Fibroblast of villous mesenchyme (primary cell): ENCODE data around the gene DENND6B. TPM values are rescaled to one million over a fixed set of nuclear protein-coding genes. Genes with fewer than 3 reads are reported as not detected.

Source experiments
- DNase-seq: peaks from one replicate; pipeline ENCODE4 v3.0.0-alpha.2; 2010; ENCODE audit warnings: low read depth
- H3K4me3 ChIP-seq: 2 replicates; pipeline ENCODE4 v1.5.1; 2011; ENCODE audit warnings: low read depth, mild to moderate bottlenecking, low read length
- total RNA-seq: library from RNA; depleted of rRNA; stranded (reverse); fragments of >200 nt; gene quantifications from 2 replicates; pipeline ENCODE4 v1.2.3, GENCODE V29; 2012
- TF ChIP-seq, protein P1 (sequence below): IDR thresholded peaks from 2 replicates; pipeline ENCODE4 v1.5.1; 2012; ENCODE audit warnings: low read depth, mild to moderate bottlenecking, low read length; ENCODE audit not compliant: insufficient read depth

The DENND6B gene
- total RNA-seq, 1 donor, result 2.6 TPM

DNA sequence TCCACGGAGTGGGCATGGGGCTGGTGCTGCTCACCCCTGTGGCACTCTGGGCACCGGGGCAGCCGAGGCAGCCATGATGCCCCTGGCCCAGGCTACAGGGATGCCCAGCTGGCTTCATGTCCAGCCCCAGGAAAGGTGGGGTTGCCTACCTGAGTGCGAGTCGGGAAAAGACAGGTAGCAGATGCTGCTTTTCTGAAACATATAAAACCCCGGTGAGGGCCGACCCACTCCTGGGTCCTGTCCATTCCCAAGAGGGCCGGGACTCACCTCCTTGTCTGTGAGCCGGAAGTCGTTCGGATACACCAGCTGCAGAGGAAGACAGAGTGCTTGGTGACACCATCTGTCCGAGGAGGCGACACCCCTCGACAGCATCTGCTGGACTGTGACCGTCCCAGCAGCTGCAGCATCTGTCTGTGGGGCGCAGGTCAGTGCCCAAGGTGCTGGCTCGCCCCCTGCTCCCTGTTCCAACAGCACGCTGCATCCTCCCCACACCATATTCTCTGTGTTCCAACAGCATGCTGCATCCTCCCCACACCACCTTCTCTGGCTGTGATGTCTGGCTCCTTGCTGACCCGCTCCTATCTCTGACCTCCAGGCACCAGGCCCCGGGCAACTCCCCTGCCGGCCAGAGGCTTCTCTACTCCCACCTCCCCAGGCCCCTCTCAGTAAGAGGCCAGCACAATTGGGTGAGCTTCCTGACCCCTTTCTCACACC lies 8.0 kb downstream of the DENND6B start:
- H3K4me3 ChIP-seq, result no peak overlapping the region
- TF ChIP-seq, protein P1, sequence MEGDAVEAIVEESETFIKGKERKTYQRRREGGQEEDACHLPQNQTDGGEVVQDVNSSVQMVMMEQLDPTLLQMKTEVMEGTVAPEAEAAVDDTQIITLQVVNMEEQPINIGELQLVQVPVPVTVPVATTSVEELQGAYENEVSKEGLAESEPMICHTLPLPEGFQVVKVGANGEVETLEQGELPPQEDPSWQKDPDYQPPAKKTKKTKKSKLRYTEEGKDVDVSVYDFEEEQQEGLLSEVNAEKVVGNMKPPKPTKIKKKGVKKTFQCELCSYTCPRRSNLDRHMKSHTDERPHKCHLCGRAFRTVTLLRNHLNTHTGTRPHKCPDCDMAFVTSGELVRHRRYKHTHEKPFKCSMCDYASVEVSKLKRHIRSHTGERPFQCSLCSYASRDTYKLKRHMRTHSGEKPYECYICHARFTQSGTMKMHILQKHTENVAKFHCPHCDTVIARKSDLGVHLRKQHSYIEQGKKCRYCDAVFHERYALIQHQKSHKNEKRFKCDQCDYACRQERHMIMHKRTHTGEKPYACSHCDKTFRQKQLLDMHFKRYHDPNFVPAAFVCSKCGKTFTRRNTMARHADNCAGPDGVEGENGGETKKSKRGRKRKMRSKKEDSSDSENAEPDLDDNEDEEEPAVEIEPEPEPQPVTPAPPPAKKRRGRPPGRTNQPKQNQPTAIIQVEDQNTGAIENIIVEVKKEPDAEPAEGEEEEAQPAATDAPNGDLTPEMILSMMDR, result no peak
- DNase-seq, result no peak

DNA sequence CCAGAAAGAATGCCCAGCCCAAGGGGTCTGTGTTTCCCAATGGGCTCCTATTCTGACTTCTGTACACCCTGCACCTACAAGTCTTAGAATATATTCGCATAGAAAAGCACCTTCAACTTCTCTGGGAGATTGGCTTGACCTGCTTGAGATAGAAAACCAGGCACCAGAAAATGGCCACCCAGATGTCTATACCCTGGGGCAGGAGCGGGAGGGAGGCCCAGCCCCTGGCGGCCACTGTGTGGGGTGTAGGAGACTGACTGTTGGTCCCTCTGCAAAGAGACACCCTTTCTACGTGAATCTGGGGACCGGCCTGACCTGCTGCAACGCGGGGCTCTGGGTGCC lies 8.5 kb downstream of the DENND6B start:
- no peak overlapping the region for H3K4me3 ChIP-seq
- TF ChIP-seq, protein P1, result no peak
- DNase-seq, result no peak

DNA sequence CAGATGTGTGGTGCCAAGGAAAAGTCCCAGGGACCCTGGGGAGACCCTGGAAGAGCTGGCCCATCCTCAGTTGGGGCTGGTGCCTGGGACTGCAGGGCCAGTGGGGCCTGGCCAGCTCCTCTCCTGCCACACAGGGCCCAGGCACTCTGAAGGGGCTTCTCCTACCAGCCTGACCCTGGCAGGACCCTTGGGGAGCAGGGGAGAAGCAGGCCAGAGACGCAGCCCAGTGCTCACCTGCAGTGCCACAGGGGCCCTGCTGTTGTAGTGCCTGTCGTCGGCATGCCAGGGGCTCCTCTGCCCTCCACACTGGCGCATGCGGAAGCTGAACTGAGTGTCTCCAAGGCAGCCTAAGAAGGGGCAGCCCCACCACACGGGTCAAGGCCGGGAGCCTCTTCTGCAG lies 9.1 kb downstream of the DENND6B start:
- TF ChIP-seq, protein P1, result no peak
- DNase-seq, result no peak
- H3K4me3 ChIP-seq, result no peak overlapping the region

DNA sequence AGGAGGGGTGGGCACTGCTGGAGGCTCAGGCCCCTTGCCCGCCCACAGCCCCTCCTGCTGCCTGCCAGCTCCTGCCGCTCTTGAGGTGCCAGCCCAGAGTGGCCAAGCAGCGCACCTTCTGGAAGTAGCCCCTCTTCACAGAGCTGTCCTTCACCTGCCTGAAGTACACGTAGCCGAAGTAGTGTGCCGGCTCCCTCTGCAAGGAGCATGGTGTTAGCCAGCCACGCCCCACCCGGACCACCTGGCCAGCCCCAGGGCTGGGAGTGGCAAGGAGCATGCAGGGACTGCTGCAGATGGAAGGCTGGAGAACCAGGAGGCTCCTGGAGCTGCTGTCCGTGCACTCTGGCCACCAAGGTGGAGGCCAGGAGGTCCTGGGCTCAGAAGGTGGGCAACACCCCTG lies 9.6 kb downstream of the DENND6B start:
- H3K4me3 ChIP-seq, result no peak overlapping the region
- DNase-seq, result no peak
- TF ChIP-seq, protein P1, result no peak

DNA sequence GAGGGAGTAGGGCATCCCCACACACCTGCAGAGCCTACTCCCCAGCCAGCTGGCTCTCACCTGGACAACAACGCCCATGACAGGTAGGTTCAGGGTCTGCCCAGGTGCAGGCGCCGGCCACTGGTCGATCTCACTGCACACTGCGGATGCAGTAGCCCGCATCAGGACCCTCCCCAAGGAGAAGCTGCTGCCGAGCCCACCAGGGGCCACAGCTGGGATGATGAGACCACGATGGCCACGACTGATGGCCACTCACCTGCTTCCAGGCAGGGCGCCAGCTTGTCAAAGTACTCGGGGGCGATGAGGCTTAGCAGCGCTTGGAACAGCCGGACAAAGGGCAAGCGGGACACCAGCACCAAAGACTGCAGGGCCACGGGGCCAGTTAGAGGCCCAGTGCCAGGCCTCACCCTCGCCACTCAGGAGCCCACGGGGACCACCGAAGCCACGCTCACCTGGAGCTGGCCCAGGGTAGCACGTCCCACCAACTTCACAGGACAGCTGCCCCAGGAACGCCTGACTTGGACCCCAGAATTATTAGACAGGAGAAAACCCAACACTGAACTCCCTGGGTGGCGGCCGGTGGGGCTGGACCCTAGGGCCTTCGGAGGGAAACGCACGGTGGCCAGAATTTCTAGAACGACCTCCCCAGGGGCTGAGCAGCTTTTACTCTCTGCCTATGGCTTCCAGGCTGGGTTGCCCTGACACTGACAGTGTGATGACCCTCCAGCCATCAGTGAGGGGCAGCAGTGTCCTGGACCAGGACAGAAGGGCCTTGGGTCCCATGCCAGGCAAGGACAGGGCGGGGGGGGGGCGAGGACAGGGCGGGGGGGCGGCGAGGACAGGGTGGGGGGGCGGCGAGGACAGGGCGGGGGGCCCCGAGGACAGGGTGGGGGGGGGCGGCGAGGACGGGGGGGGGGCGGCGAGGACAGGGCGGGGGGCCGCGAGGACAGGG lies 10.4 kb downstream of the DENND6B start:
- no peak overlapping the region for H3K4me3 ChIP-seq
- no peak for DNase-seq

DNA sequence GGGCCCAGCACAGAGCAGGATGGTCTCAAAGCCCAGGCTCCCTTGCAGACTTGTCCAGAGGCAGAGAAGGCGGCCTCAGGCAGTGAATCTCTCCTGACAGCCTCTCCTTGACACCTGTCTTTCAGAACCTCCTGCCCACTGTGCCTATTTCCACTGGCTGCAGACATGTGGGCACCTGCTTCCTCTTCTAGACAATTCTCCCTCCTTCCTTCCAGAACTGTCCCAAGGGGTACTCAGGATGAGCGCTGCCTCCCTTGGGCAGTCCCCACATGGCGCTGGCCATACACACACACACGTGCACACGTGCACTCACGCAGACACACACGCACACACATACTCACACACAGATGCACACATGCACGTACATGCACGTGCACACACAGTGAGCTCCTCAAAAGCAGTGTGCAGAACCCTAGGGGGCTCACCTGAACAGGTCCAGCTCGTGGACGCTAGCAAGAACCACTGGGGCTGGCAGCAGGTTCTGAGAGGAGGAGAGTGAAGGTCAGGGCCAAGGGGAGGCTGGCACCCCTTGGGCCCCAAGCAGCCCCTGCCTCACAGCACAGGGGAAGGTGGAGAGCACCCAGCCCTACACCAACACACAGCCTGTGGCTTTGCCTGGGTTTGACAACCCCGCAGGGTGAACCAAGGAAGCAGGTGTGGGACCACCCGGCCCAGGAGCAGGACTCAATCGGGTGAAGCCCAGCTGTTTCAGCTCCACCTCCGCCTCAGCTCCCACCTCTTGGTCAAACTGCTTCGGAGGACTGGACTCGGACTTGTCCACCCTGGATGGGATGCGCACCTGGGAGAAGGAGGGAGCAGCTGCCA lies 11.3 kb downstream of the DENND6B start:
- DNase-seq, result no peak

More for the DNA sequence above, 10.4 kb downstream of the DENND6B start:
- TF ChIP-seq, protein P1, result no peak

More for the DNA sequence above, 11.3 kb downstream of the DENND6B start:
- no peak overlapping the region for H3K4me3 ChIP-seq
- TF ChIP-seq, protein P1, result no peak
